Measurements from ENCODE around the gene SLC9A4.
"Not testable (repeated sequence)": the region's sequence is repeated elsewhere in the genome, so short reads cannot be mapped to it uniquely, and the experiment has no call there.

Gene SLC9A4

DNA sequence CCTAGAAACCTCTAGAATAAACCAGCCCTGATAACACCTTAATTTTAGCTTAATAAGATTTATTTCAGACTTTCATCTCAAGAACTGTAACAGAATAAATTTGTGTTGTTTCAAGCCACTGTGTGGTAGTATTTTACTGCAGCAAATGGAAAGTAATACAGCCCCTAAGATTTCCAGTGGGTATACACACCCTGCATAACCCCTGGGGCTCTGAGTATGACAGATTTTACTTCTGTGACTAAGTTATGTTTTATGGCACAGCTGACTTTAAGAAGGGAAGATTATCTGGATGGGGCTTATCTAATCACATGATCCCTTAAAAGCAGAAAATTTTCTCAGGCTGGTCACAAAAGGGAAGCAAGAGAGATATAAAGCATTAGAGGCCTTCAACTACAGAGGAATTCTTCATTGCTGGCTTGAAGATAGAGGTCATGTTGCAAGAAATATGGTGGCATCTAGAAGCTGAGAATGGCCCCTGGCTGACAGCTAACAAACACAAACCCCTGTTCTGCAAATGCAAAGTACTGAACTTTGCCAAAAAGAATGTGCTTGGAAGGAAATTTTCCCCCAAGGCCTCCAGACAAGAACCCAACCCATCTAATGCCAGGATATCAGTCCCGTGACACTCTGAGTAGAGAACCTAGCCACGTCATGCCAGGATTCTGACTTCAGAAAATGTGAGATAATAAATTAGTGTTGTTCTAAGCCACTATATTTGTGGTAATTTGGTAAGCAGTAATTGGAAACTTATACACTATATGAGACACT, 78.5 kb downstream of the SLC9A4 start:
- no peak for DNase-seq

GRCh38 chr2:102553601-102554000, 80.6 kb downstream of the SLC9A4 start:
- DNase-seq: no peak

- DNase-seq: no peak
Measured at GRCh38 chr2:102558463-102558862, 85.4 kb downstream of the SLC9A4 start.

DNA sequence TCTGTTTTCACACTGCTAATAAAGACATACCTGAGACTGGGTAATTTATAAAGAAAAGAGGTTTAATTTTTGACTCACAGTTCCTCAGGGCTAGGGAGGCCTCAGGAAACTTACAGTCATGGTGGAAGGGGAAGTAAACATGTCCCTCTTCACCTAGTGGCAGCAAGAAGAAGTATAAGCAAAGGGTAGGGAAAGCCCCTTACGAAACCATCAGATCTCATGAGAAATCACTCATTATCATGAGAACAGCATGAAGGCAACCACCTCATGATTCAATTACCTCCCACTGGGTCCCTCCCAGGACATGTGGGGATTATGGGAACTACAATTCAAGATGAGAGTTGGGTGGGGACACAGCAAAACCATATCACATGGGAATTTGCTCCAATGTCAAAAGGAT, 89.5 kb downstream of the SLC9A4 start:
- DNase-seq: not testable (repeated sequence)

GRCh38 chr2:102575888-102576287, 102.9 kb downstream of the SLC9A4 start:
- no peak for DNase-seq

DNA sequence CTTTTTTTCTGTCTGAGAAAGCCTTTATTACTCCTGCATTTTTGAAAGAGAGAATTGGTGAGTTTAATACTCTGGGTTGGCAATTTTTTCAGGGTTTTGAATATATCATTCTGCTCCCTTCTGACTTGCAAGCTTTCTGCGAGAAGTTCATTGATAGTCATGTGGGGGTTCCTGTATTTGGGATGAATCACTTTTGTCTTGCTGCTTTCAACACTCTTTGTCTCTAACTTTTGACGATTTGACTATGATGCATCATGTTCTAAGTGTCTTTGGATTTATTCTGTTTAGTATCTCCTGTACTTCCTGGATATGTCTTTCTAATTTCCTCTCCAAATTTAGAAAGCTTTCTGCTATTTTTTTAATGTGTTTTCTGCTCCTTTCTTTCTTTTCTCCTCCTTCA, 105.3 kb downstream of the SLC9A4 start:
- DNase-seq: no peak

GRCh38 chr2:102581911-102582310, 108.9 kb downstream of the SLC9A4 start:
- no peak for DNase-seq

DNA sequence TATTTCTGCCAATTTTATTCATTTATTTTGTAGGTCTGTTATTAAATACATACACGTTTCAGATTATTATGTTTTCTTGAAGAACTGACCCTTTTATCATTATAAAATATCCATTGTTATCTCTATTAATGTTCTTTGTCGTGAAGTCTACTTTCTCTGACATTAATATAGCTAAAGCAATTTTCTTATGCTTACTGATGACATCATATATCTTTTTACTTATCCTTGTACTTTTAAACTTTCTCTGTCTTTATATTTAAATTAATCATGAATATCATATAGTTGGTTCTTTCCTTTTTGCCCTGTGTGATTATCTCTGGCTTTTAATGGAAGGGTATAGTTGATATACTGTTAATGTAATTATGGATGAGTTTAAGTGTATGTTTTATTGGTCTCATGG, 109.8 kb downstream of the SLC9A4 start:
- DNase-seq: no peak
